Measurements from ENCODE around the gene TCEAL5. TPM values are rescaled to one million over a fixed set of nuclear protein-coding genes. Genes with fewer than 3 reads are reported as not detected.

Gene TCEAL5
- total RNA-seq, 1 donor from 2014 or later: 3.0 TPM

- peak overlapping the region; percentile 43 for H3K27ac Mint-ChIP-seq (ENCODE audit: unreplicated experiment)
- peaks cover 15% of the 10 kb centered on the region for H3K4me1 Mint-ChIP-seq (ENCODE audit: unreplicated experiment)
- peaks cover 5% of the 10 kb centered on the region for H3K36me3 Mint-ChIP-seq (ENCODE audit: low read depth, unreplicated experiment)
- H3K27me3 Mint-ChIP-seq (ENCODE audit: unreplicated experiment): peaks cover 3% of the 10 kb centered on the region
- no peaks in the 10 kb centered on the region for H3K9me3 Mint-ChIP-seq (ENCODE audit: unreplicated experiment)
- DNase-seq (ENCODE audit: low spot score): no peak
- no peak for TF ChIP-seq CTCF (IDR thresholded peaks at IDR 0.05; ENCODE audit: unreplicated experiment)
- no peak overlapping the region for H3K4me3 Mint-ChIP-seq (ENCODE audit: unreplicated experiment)
Measured at GRCh38 chrX:103258275-103258674, 18.3 kb downstream of the TCEAL5 start.

- DNase-seq (ENCODE audit: low spot score): no peak
- H3K27ac Mint-ChIP-seq (ENCODE audit: unreplicated experiment): no peak overlapping the region
- no peak overlapping the region for H3K4me3 Mint-ChIP-seq (ENCODE audit: unreplicated experiment)
- peaks cover 15% of the 10 kb centered on the region for H3K4me1 Mint-ChIP-seq (ENCODE audit: unreplicated experiment)
- H3K36me3 Mint-ChIP-seq (ENCODE audit: low read depth, unreplicated experiment): peaks cover 5% of the 10 kb centered on the region
- H3K9me3 Mint-ChIP-seq (ENCODE audit: unreplicated experiment): no peaks in the 10 kb centered on the region
- TF ChIP-seq CTCF (IDR thresholded peaks at IDR 0.05; ENCODE audit: unreplicated experiment): no peak
- peaks cover 3% of the 10 kb centered on the region for H3K27me3 Mint-ChIP-seq (ENCODE audit: unreplicated experiment)
Measured at GRCh38 chrX:103256651-103257050, 19.9 kb downstream of the TCEAL5 start.

GRCh38 chrX:103254921-103255493 is 21.5 kb downstream of the TCEAL5 start, which contains the start of gene TCEAL8:
Gene TCEAL8, minus strand, starts transcription at chrX:103255155. Its CDS starts 1,176 bp downstream, at chrX:103253979.
- H3K4me3 Mint-ChIP-seq (ENCODE audit: unreplicated experiment): peak within 1 kb of the TSS; percentile 98
- H3K4me1 Mint-ChIP-seq (ENCODE audit: unreplicated experiment): peaks cover 15% of the 10 kb centered on the region
- peaks cover 5% of the 10 kb centered on the region for H3K36me3 Mint-ChIP-seq (ENCODE audit: low read depth, unreplicated experiment)
- peak; percentile 49 for DNase-seq (ENCODE audit: low spot score)
- H3K27me3 Mint-ChIP-seq (ENCODE audit: unreplicated experiment): peaks cover 3% of the 10 kb centered on the region
- TF ChIP-seq CTCF (IDR thresholded peaks at IDR 0.05; ENCODE audit: unreplicated experiment): no peak
- no peaks in the 10 kb centered on the region for H3K9me3 Mint-ChIP-seq (ENCODE audit: unreplicated experiment)
- H3K27ac Mint-ChIP-seq (ENCODE audit: unreplicated experiment): peak within 1 kb of the TSS; percentile 99

- H3K4me1 Mint-ChIP-seq (ENCODE audit: unreplicated experiment): peaks cover 15% of the 10 kb centered on the region
- peaks cover 3% of the 10 kb centered on the region for H3K27me3 Mint-ChIP-seq (ENCODE audit: unreplicated experiment)
- H3K36me3 Mint-ChIP-seq (ENCODE audit: low read depth, unreplicated experiment): peaks cover 5% of the 10 kb centered on the region
- no peak for TF ChIP-seq CTCF (IDR thresholded peaks at IDR 0.05; ENCODE audit: unreplicated experiment)
- peak overlapping the region; percentile 98 for H3K4me3 Mint-ChIP-seq (ENCODE audit: unreplicated experiment)
- peak; percentile 56 for DNase-seq (ENCODE audit: low spot score)
- H3K9me3 Mint-ChIP-seq (ENCODE audit: unreplicated experiment): no peaks in the 10 kb centered on the region
- peak overlapping the region; percentile 99 for H3K27ac Mint-ChIP-seq (ENCODE audit: unreplicated experiment)
Measured at GRCh38 chrX:103254171-103254824, 22.3 kb downstream of the TCEAL5 start.

- H3K36me3 Mint-ChIP-seq (ENCODE audit: low read depth, unreplicated experiment): peaks cover 5% of the 10 kb centered on the region
- H3K9me3 Mint-ChIP-seq (ENCODE audit: unreplicated experiment): no peaks in the 10 kb centered on the region
- peaks cover 3% of the 10 kb centered on the region for H3K27me3 Mint-ChIP-seq (ENCODE audit: unreplicated experiment)
- H3K27ac Mint-ChIP-seq (ENCODE audit: unreplicated experiment): peak overlapping the region; percentile 99
- DNase-seq (ENCODE audit: low spot score): peak; percentile 6
- peak overlapping the region; percentile 98 for H3K4me3 Mint-ChIP-seq (ENCODE audit: unreplicated experiment)
- no peak for TF ChIP-seq CTCF (IDR thresholded peaks at IDR 0.05; ENCODE audit: unreplicated experiment)
- H3K4me1 Mint-ChIP-seq (ENCODE audit: unreplicated experiment): peaks cover 15% of the 10 kb centered on the region
Measured at GRCh38 chrX:103253608-103254007, 22.9 kb downstream of the TCEAL5 start.

Data from endothelial cell (in vitro differentiated cells).